CD4-positive, alpha-beta T cell treated with Interleukin-17A for 4 hours (primary cell): ENCODE data around the gene ST3GAL2.

ENCODE experiments used
- DNase-seq: peaks from one replicate; pipeline ENCODE4 v3.0.0-alpha.2; 2020; ENCODE audit warnings: mixed read lengths

Gene ST3GAL2, protein sequence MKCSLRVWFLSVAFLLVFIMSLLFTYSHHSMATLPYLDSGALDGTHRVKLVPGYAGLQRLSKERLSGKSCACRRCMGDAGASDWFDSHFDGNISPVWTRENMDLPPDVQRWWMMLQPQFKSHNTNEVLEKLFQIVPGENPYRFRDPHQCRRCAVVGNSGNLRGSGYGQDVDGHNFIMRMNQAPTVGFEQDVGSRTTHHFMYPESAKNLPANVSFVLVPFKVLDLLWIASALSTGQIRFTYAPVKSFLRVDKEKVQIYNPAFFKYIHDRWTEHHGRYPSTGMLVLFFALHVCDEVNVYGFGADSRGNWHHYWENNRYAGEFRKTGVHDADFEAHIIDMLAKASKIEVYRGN

DNA sequence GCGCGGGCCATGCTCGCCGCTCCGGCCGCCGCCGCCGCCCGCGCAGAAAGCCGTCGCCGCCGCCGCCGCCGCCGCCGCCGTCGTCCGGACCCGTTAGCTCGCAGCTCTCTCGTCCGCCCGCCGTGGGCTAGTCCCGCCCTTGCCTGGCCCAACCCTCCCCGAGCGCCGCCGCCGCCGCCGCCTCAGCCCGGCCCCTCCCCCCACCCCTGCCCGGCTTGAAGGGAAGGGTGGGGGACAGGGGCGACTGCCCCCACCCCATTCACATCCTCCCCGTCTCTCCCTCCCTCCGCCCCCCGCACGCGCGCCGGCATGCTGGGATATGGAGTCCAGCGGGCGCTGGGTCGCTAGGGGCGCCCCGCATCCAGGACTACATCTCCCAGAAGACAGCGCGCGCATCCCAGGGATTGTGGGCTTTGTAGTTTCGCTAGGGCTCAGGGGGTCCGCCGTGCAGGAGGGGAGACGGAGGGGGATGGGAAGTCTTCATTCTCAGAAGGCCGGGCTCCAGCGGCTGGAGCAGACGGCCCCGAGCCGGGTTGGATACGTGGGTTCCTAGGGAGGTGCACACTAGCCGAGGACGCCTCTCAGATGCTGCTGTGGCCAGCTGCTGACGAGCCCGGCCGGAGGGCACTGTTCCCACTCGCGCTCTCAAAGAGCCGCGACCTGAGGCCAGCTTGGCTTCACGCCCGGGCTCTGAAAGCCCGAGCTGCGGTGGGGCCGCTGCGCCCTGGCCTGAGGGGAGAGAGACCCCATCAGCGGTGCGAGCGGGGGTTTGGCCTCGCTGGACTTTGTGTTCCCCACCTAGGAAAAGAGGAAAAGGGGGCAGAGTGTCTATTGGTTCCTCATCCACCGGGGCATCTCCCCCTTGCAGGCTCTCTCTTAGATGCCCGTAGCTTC, at the start of gene ST3GAL2:
ST3GAL2 (minus strand) TSS at position 132 of the 894 bp plus-strand sequence. CDS start 40,570 bp downstream, outside the sequence.
- DNase-seq: peak; percentile 96

DNA sequence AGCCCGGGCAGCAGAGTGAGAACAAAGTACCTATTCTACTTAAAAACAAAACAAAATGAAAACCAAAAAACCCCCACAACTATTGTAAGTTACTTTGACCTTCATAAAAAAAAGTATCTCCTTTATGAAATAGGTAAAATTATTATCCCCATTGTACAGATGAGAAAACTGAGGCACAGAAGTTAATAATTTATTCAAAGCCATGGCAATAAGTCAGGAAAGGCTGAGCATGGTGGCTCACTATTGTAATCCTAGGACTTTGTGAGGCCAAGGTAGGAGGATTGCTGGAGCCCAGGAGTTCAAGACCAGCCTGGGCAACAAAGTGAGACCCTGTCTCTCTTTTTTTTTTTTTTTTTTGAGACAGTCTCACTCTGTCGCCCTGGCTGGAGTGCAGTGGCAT, 46.0 kb upstream of the ST3GAL2 start:
- no peak for DNase-seq

DNA sequence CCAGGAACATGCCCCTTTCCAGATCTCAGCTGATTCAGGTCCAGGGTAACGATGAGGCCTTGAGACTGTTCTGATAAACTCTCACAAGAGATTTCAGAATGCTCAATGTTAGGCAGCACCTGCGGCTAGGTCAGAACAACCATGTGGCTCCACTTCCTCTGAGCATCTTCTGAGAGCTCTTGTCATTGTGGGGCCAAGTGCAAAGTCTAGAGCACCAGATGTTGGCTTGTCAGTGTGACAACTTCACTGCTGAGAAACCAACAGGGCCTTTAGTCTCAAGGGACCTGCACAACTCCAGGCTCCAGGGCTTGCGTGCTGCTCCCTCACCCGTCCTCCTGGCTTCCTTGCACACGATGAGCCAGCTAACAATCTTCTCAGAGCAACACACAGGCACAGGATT, 44.5 kb upstream of the ST3GAL2 start:
- DNase-seq: no peak

DNA sequence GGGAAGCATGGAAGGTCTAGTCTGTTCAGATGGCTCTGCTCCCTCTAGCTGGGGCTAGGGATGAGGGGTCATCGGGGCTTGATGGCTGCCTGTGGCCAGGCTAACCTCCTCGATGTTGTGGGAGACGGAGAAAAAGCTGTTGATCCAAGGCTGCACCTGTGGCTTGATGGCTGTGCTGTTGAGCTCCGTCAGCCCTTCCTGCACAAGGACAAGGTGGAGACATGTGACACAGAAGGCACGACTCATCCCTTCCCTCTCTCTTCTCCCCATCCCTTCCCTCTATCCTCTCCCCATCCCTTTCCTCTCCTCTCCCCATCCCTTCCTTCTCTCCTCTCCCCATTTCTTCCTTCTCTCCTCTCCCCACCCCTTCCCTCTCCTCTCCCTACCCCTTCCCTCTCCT, 43.7 kb upstream of the ST3GAL2 start:
- no peak for DNase-seq

DNA sequence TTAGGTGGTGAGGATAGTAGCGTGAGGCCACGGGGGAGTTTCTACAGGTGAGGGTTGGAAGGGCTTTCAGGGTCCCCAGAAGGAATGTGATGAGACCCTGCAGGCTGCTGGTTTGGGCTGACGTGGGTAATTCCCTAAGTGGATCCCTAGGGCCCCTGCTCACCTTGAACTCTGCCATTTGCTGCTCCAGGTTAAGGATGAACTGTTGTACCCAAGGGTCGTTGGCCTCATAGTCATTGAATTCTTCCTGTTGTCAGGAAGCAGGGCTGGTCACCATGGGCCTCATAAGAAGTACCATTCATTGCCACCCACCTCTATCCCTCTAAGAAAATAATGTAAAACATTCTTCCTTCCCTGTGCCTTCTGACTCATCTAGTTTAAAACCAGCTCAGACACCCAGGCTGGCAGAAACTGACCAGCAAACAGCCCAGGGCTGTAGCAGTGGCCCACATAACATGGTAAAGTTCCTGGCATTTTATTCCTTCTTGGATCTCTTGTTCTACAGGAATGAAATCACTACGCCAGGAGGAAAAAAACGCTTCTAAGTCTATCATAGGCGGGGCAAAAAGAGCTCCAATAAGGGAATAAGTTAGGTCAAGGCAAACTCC, 43.1 kb upstream of the ST3GAL2 start:
- DNase-seq: no peak

DNA sequence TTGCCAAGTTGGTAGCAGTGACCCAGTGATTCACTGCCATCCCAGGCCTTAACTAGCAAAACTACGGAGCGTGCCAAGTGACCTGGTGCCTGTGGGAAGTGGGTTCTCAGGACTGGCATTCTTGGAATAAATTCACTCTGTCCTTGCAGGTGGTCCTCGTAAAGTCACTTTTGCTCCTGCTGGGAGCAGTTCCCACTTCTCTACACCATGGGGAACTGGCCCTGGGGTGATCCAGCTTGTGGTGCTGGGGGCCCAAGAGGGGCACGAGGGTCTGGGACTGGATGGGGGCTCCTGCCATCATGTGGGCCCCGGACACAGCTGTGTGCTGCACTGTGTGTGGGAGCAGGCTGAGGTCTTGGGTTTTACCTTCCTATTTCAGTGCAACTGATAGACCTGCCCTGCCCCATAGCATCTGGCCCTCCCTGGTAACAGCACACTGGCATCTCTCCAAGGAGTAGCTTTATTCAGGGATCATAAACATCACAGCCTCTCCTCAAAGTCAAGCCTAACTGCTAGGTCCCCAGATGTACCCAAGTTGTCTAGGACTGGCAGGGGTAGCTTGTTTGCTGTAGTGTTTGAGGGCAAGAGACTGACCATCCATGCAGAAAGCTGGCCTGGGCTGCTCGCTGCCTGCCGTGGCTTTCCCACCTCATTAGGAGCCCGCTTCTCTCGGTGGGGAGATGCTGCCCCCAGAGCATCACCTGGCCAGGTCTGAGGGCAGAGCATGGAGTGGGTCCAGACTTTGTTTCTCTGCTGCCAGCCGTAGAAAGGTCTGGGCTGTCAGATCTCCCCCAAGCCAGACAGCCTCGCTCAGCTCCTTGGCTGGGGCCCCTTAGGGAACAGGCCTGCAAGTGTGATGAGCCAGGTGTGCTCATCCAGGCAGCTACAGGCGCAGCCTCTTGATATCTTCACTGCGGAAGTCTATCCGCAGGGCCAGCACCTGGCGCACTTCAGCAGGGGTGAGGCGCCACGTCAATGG, 41.5 kb upstream of the ST3GAL2 start:
- DNase-seq: no peak

DNA sequence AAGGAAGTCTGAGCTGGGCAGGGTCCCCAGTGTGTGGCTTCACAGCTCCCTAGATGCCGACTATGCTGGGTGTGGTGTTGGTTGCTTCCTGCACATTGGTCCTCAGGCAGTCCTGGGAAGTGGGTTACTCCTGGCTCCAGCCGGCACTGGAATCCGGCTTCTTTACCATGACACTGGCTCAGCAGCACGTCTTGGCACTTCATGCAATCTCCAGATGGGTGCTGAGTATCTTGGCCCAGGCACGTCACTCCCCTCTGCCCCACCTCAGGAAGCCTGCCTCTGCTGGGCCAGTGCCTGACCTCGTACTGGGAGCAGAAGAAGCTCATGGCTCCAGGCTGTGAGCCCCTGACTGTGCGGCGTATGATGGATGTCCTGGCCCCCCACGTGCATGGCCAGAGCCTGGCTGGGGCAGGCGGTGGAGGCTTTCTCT, 40.0 kb upstream of the ST3GAL2 start:
- DNase-seq: no peak

DNA sequence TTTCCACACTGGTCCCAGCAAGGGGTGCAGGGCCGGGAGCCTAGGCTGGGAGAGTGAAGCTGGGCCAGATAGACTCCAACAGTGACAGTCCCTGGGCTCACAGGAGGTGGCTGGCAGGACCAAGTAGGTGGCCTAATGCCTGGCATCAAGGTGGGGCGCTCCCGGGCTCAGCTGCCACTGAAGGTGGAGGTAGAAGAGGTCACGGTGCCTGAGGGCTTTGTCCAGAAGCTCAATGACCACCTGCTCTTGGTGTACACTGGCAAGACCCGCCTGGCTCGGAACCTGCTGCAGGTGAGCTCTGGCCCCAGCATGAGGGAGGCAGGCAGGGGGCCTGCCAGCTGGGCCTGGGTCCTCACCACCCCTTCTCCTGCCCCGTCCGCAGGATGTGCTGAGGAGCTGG, 39.3 kb upstream of the ST3GAL2 start:
- DNase-seq: no peak

DNA sequence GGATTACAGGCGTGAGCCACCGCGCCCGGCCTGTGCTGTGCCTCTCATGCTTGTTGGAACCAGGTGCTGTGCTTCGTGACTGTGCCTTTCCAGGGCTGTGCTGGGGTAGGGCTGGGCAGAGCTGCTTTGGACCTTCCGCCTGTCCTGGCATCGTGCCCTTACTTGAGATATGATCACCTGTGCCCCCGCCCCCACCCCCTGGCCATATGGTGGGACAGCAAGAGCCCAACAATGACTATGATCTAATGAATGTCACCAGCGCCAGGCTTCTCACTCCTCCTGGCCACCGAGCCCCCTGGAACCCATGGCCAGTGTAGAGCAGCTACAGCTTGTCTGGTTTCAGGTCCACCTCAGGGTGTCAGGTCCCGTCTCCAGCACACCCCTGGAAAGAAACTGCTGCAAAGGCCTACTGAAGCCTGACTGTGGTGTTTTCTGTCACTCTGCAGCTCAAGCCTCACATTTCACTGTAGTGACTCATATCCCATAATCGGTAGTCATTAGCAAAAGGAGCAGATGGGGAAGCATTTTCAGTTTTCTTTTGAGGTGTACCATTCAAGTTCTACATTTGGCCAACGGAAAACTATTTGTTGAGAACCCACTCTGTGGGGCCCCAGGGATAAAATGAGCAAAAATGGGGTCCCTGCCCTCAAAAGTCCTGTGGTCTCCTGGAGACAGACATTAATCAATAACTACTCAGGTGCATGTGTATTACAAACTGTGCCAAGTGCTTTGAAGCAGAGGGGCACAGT, 37.5 kb upstream of the ST3GAL2 start:
- DNase-seq: no peak

DNA sequence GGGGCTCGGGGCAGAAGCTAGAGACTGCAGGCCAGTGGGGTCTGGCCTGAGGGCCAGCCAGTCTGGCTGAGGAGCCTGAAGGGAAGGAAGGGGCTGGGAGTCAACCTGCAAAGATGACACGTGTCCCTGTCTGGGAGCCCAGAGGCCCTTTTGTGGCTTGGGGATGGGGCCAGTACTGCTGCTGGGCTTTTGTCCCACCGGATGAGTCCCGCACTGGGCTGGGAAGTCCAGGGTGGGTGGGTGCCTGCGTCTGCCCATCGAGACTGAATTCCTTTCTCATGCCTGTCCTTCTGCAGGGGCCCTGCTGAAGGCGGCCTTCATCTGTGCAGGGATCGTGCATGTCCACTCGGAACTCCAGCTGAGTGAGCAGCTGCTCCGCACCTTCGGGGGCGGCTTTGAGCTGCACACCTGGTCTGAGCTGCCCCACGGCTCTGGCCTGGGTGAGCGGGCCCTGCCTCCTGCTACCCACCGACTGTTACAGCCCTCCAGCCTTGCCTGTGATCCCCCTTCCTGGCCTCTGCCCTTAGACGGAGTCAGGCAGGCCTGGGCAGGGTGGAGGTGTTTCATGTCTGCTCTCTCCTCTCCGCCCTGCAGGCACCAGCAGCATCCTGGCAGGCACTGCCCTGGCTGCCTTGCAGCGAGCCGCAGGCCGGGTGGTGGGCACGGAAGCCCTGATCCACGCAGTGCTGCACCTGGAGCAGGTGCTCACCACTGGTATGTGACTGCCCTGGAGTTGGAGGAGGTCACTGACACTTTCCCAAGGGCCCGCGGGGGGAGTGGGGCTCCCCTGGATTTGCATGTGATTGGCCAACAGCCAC, 36.4 kb upstream of the ST3GAL2 start:
- no peak for DNase-seq

DNA sequence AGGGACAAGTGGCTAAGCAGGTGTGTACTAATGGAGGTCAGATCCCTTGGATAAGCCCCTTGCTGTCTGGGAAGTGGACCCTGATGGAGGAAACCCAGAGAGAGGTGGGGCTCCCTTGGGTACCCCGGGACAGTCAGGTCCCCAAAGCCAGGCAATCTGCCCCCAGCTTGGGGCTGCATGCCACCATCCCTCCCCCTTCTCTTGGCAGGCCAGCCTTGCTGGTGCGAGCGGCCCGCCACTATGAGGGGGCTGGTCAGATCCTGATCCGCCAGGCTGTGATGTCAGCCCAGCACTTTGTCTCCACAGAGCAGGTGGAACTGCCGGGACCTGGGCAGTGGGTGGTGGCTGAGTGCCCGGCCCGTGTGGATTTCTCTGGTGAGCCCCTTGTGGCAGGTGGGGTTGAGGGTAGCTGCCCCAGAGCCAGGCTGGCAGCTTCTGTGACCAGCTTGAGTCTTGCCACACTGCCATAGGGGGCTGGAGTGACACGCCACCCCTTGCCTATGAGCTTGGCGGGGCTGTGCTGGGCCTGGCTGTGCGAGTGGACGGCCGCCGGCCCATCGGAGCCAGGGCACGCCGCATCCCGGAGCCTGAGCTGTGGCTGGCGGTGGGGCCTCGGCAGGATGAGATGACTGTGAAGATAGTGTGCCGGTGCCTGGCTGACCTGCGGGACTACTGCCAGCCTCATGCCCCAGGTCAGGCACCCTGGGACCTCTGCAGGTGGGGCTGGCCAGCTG, 35.6 kb upstream of the ST3GAL2 start:
- DNase-seq: no peak

DNA sequence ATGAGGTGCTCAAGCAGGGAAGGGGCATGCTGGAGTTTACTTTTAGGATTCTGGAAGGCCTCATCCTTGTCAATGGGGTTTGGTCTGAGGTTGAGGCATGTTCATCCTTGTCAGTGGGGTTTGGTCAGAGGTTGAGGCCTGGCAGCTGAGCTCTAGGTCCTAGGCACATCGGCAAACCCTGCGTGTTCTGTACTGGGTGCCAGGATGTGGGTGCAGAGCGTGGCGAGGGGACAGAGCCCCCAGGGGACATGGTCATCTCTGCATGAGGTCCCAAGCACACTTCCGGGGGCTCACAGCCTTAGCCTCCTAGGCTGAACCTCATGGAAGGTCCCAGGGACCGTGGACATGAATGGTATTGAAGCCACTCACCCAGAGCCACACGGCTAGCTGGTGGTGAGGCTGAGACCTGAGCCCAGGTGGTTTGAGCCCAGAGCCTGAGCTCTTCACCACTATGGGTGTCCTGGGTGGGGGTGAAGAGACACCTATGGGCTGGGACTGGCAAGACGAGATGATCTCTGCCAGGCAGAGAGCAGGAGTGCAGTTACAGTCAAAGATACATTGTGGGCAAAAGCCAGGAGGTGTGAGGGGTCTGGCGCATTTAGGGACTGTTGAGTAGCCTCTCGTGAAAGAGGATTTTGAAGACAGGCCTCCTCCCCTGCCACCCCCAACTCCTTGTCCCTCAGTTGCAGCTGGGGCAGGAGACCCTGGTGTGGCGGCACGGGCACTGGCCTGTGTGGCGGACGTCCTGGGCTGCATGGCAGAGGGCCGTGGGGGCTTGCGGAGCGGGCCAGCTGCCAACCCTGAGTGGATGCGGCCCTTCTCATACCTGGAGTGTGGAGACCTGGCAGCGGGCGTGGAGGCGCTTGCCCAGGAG, 34.8 kb upstream of the ST3GAL2 start:
- DNase-seq: peak; percentile 12

DNA sequence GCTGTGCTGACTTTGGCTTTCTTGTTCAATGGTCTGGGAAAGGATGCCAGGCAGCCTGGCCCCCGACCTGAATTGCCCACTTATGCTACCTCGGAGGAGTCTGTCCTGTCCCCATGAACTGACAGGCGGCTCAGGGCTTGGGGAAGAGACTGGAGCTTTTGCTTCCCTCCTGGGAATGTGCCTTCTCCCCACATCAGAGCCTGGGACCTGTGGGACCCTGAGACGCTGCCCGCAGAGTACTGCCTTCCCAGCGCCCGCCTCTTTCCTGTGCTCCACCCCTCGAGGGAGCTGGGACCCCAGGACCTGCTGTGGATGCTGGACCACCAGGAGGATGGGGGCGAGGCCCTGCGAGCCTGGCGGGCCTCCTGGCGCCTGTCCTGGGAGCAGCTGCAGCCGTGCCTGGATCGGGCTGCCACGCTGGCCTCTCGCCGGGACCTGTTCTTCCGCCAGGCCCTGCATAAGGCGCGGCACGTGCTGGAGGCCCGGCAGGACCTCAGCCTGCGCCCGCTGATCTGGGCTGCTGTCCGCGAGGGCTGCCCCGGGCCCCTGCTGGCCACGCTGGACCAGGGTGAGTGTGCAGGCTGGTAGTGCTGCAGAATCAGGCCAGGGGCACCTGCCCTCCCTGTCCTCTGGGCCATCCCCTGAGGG, 34.0 kb upstream of the ST3GAL2 start:
- no peak for DNase-seq

DNA sequence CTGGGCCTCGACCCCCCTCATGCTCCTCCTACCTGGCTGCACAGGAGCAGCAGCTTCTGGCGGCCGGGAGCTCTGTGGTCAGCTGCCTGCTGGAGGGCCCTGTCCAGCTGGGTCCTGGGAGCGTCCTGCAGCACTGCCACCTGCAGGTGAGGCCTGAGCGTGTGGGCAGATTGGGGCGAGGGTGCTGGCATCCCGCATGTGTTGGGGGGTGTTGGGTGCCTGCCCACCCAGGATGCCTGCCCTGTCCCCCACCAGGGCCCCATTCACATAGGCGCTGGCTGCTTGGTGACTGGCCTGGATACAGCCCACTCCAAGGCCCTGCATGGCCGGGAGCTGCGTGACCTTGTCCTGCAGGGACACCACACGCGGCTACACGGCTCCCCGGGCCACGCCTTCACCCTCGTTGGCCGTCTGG, 32.0 kb upstream of the ST3GAL2 start:
- DNase-seq: peak; percentile 19

DNA sequence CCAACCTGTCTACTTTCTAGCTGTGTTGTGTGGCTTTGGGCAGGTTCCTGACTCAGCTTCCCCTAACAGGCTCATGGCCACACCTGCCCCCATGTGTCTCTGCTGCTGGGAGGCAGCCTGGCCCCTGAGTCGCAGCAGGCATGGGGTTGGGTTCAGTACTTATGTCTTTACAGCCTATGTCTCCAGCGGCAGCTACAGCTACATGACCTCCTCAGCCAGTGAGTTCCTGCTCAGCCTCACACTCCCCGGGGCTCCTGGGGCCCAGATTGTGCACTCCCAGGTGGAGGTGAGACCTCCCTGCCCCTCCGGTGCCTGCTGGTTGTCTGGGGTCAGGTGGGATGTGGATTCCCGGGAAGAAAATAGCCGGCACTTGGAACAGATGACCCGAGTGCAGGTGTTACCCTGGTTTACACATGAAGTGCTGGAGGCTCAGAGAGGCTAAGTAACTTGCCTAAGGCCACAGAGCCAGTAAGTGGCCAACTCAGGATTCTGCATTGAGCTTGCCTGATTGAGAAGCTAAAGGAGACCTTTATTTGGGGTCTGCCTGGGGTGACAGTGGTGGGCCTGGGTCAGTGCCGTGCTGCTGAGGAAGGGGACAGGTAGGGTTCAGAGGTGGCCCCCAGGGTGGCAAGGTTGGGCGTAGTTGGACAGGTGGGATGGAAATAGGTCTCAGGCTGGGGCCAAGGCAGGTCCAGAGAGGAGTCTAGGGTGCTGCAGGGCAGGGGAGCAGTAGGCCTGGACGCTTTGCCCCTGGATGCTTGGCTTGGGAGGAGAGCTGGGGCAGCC, 31.4 kb upstream of the ST3GAL2 start:
- DNase-seq: no peak

DNA sequence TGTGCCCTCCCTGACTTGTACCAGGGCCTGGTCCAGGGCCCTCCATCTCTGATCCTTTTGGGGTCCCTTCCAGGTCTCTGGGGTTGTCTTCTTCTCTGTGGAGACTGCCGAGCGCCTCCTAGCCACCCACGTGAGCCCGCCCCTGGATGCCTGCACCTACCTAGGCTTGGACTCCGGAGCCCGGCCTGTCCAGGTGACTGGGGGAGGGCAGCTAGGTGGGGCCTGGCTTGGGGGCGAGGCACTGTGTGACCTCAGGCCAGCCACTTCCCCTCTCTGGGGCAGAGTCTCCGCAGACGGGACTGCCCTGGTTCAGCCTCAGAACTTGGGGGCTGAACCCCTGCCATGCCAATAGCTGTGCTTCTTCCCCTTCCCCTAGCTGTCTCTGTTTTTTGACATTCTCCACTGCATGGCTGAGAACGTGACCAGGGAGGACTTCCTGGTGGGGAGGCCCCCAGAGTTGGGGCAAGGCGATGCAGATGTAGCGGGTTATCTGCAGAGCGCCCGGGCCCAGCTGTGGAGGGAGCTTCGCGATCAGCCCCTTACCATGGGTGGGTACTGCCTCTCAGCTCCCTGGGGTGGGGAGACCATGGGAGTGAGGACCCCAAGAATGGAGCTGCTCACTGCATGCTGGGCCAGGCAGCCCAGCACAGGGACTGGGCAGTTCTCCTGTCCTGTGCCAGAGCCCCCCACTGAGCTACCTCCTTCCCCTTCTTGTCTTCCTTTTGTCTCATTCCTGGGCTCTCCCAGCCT, 30.1 kb upstream of the ST3GAL2 start:
- no peak for DNase-seq

DNA sequence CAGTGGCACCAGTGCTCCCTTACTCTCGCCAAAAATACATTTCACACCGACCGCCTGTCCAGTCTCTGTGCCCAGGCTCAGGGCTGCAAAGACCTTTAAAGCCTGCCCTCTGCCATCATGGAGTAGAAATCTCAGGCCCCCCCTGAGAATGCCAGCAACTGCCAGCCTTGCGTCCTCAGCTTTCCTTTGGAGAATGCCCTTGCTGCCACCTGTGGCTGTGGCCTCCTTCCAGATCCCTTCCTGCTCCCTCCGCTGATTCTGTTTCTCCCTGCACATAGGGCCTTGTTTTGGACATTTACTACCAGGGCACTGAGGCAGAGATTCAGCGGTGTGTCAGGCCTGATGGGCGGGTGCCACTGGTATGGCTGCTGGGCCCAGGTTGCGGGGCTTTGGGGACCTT, 28.7 kb upstream of the ST3GAL2 start:
- DNase-seq: no peak
